ENCODE data around the gene NT5M. TPM values are rescaled to one million over a fixed set of nuclear protein-coding genes. Genes with fewer than 3 reads are reported as not detected.
A peak's percentile ranks its signal among the peaks of the same experiment; 100 is the strongest.

Gene NT5M
- total and polyA plus RNA-seq, 9 of the 15 experiments (the other 6 are each of a cell fraction or from before 2014, with no cell fraction given), result 0.24 to 10.1 (median 3.4) TPM

DNA sequence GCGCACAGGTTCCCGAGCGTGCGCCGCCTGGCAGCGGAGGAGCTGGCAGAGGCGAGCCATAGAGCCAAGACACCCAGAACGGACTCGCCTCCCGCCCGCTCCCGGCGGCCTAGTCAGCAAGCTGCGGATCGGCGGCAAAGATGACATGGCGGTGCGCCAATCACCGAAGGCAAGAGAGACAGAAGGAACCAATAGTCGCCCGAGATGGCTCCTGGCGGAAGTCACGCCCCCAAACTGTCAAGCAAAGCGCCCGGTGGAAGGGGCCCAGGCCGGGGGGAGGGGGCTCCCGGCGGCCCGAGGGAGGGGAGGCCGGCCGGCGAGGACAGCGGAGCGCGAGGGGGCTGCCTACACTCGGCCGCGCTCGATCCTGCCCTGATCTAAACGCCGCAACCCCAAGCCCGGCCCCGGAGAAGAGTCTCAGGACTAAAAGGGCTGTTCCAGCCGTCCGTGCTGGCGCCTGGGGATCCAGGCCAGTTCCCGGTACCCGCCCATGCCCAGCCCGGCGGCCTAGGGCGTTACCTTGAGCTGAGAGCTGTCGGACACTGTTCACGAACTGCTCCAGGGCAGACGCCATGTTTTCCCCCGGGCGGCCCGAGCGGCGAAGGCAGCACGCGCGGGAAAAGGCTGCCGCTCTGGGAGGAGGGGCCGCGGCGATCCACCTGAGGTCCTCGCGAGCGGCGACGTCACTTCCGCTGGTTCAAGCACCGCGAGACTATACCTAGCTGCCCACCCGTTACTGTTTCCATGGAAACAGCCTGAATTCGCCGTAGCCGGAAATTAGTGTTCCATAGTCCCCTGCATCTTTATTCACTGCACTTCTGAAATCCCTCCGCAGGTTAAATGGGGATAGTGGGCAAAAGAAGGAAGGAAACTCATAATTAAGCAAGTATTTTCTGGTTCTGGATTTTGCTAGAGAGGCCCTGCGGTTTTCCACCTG is 22.3 kb upstream of the NT5M start, which contains the start of gene COPS3 (continued):
- TF ChIP-seq, protein P1, sequence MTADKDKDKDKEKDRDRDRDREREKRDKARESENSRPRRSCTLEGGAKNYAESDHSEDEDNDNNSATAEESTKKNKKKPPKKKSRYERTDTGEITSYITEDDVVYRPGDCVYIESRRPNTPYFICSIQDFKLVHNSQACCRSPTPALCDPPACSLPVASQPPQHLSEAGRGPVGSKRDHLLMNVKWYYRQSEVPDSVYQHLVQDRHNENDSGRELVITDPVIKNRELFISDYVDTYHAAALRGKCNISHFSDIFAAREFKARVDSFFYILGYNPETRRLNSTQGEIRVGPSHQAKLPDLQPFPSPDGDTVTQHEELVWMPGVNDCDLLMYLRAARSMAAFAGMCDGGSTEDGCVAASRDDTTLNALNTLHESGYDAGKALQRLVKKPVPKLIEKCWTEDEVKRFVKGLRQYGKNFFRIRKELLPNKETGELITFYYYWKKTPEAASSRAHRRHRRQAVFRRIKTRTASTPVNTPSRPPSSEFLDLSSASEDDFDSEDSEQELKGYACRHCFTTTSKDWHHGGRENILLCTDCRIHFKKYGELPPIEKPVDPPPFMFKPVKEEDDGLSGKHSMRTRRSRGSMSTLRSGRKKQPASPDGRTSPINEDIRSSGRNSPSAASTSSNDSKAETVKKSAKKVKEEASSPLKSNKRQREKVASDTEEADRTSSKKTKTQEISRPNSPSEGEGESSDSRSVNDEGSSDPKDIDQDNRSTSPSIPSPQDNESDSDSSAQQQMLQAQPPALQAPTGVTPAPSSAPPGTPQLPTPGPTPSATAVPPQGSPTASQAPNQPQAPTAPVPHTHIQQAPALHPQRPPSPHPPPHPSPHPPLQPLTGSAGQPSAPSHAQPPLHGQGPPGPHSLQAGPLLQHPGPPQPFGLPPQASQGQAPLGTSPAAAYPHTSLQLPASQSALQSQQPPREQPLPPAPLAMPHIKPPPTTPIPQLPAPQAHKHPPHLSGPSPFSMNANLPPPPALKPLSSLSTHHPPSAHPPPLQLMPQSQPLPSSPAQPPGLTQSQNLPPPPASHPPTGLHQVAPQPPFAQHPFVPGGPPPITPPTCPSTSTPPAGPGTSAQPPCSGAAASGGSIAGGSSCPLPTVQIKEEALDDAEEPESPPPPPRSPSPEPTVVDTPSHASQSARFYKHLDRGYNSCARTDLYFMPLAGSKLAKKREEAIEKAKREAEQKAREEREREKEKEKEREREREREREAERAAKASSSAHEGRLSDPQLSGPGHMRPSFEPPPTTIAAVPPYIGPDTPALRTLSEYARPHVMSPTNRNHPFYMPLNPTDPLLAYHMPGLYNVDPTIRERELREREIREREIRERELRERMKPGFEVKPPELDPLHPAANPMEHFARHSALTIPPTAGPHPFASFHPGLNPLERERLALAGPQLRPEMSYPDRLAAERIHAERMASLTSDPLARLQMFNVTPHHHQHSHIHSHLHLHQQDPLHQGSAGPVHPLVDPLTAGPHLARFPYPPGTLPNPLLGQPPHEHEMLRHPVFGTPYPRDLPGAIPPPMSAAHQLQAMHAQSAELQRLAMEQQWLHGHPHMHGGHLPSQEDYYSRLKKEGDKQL (CRISPR knock-in tag; IDR thresholded peaks at IDR 0.05; ENCODE audit: borderline replicate concordance), result no peak
- TF ChIP-seq ATF1 (CRISPR knock-in tag; IDR thresholded peaks at IDR 0.05) (no peak), ATF1 (tag; IDR thresholded peaks at IDR 0.05) (peak; percentile 89), NRF1 (conservative IDR thresholded peaks at IDR 0.05 in 1 of 2, IDR thresholded peaks at IDR 0.05 in 1 of 2) (peak; percentile 24 to 50; a peak in 1 of 4 replicates), MAFG (tag; conservative IDR thresholded peaks at IDR 0.05) (peak; percentile 71), SETDB1 (IDR thresholded peaks at IDR 0.05; ENCODE audit: low read length) (no peak)
- TF ChIP-seq, protein P2, sequence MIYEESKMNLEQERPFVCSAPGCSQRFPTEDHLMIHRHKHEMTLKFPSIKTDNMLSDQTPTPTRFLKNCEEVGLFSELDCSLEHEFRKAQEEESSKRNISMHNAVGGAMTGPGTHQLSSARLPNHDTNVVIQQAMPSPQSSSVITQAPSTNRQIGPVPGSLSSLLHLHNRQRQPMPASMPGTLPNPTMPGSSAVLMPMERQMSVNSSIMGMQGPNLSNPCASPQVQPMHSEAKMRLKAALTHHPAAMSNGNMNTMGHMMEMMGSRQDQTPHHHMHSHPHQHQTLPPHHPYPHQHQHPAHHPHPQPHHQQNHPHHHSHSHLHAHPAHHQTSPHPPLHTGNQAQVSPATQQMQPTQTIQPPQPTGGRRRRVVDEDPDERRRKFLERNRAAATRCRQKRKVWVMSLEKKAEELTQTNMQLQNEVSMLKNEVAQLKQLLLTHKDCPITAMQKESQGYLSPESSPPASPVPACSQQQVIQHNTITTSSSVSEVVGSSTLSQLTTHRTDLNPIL (CRISPR knock-in tag; IDR thresholded peaks at IDR 0.05), result no peak
- TF ChIP-seq, protein P3, sequence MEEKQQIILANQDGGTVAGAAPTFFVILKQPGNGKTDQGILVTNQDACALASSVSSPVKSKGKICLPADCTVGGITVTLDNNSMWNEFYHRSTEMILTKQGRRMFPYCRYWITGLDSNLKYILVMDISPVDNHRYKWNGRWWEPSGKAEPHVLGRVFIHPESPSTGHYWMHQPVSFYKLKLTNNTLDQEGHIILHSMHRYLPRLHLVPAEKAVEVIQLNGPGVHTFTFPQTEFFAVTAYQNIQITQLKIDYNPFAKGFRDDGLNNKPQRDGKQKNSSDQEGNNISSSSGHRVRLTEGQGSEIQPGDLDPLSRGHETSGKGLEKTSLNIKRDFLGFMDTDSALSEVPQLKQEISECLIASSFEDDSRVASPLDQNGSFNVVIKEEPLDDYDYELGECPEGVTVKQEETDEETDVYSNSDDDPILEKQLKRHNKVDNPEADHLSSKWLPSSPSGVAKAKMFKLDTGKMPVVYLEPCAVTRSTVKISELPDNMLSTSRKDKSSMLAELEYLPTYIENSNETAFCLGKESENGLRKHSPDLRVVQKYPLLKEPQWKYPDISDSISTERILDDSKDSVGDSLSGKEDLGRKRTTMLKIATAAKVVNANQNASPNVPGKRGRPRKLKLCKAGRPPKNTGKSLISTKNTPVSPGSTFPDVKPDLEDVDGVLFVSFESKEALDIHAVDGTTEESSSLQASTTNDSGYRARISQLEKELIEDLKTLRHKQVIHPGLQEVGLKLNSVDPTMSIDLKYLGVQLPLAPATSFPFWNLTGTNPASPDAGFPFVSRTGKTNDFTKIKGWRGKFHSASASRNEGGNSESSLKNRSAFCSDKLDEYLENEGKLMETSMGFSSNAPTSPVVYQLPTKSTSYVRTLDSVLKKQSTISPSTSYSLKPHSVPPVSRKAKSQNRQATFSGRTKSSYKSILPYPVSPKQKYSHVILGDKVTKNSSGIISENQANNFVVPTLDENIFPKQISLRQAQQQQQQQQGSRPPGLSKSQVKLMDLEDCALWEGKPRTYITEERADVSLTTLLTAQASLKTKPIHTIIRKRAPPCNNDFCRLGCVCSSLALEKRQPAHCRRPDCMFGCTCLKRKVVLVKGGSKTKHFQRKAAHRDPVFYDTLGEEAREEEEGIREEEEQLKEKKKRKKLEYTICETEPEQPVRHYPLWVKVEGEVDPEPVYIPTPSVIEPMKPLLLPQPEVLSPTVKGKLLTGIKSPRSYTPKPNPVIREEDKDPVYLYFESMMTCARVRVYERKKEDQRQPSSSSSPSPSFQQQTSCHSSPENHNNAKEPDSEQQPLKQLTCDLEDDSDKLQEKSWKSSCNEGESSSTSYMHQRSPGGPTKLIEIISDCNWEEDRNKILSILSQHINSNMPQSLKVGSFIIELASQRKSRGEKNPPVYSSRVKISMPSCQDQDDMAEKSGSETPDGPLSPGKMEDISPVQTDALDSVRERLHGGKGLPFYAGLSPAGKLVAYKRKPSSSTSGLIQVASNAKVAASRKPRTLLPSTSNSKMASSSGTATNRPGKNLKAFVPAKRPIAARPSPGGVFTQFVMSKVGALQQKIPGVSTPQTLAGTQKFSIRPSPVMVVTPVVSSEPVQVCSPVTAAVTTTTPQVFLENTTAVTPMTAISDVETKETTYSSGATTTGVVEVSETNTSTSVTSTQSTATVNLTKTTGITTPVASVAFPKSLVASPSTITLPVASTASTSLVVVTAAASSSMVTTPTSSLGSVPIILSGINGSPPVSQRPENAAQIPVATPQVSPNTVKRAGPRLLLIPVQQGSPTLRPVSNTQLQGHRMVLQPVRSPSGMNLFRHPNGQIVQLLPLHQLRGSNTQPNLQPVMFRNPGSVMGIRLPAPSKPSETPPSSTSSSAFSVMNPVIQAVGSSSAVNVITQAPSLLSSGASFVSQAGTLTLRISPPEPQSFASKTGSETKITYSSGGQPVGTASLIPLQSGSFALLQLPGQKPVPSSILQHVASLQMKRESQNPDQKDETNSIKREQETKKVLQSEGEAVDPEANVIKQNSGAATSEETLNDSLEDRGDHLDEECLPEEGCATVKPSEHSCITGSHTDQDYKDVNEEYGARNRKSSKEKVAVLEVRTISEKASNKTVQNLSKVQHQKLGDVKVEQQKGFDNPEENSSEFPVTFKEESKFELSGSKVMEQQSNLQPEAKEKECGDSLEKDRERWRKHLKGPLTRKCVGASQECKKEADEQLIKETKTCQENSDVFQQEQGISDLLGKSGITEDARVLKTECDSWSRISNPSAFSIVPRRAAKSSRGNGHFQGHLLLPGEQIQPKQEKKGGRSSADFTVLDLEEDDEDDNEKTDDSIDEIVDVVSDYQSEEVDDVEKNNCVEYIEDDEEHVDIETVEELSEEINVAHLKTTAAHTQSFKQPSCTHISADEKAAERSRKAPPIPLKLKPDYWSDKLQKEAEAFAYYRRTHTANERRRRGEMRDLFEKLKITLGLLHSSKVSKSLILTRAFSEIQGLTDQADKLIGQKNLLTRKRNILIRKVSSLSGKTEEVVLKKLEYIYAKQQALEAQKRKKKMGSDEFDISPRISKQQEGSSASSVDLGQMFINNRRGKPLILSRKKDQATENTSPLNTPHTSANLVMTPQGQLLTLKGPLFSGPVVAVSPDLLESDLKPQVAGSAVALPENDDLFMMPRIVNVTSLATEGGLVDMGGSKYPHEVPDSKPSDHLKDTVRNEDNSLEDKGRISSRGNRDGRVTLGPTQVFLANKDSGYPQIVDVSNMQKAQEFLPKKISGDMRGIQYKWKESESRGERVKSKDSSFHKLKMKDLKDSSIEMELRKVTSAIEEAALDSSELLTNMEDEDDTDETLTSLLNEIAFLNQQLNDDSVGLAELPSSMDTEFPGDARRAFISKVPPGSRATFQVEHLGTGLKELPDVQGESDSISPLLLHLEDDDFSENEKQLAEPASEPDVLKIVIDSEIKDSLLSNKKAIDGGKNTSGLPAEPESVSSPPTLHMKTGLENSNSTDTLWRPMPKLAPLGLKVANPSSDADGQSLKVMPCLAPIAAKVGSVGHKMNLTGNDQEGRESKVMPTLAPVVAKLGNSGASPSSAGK (IDR thresholded peaks at IDR 0.05), result peak; percentile 73

All from K562 (cell line).